Fibroblast of lung (primary cell): ENCODE results near the gene PAPOLA. TPM values are rescaled to one million over a fixed set of nuclear protein-coding genes. Genes with fewer than 3 reads are reported as not detected.

Experiments used
- DNase-seq, 2 donors: peaks; one replicate each; pipeline versions ENCODE4 v3.0.0 to v3.0.0-alpha.2; 2010; ENCODE audit warnings: low read depth in 2 of 2
- H2AFZ ChIP-seq: 2 replicates; pipeline ENCODE4 v1.5.1; 2012; ENCODE audit warnings: low read length, control low read depth, inconsistent platforms
- H3K27ac ChIP-seq: 2 replicates; pipeline ENCODE4 v1.5.1; 2011; ENCODE audit warnings: low read length, control low read depth; ENCODE audit not compliant: insufficient read depth
- H3K27me3 ChIP-seq: 2 replicates; pipeline ENCODE4 v1.5.1; 2011; ENCODE audit warnings: mild to moderate bottlenecking, low read length; ENCODE audit not compliant: control insufficient read depth, insufficient read depth
- H3K36me3 ChIP-seq: 2 replicates; pipeline ENCODE4 v1.5.1; 2011; ENCODE audit warnings: low read length; ENCODE audit not compliant: control insufficient read depth, insufficient read depth
- H3K4me1 ChIP-seq: 2 replicates; pipeline ENCODE4 v1.5.1; 2011; ENCODE audit warnings: low read length; ENCODE audit not compliant: control insufficient read depth, insufficient read depth; ENCODE audit errors: extremely low read depth
- H3K4me2 ChIP-seq: 2 replicates; pipeline ENCODE4 v1.5.1; 2011; ENCODE audit warnings: low read length, control low read depth; ENCODE audit not compliant: insufficient read depth; ENCODE audit errors: extremely low read depth
- H3K4me3 ChIP-seq, 4 experiments: fragments of 200-600 bp in 1 of 4; sonication (generic) in 1 of 4; replicated peaks in 1 of 4; 2 replicates each; pipeline ENCODE4 v1.5.1; 2011 to 2016; ENCODE audit warnings: low read length in 4 of 4, low read depth in 3 of 4, mild to moderate bottlenecking in 3 of 4, control low read depth in 2 of 4, inconsistent platforms in 1 of 4, mixed read lengths in 1 of 4; ENCODE audit not compliant: insufficient read depth in 1 of 4; ENCODE audit errors: control extremely low read depth in 1 of 4
- H3K79me2 ChIP-seq: 2 replicates; pipeline ENCODE4 v1.5.1; 2012; ENCODE audit warnings: mild to moderate bottlenecking, low read length, inconsistent platforms; ENCODE audit not compliant: control insufficient read depth, insufficient read depth
- H3K9ac ChIP-seq: 2 replicates; pipeline ENCODE4 v1.5.1; 2011; ENCODE audit warnings: mild to moderate bottlenecking, low read length, control low read depth; ENCODE audit not compliant: insufficient read depth
- H3K9me3 ChIP-seq: 2 replicates; pipeline ENCODE4 v1.5.1; 2012; ENCODE audit warnings: low read depth, low read length; ENCODE audit not compliant: control insufficient read depth, insufficient read depth
- H4K20me1 ChIP-seq: 2 replicates; pipeline ENCODE4 v1.5.1; 2011; ENCODE audit warnings: low read length; ENCODE audit not compliant: control insufficient read depth, insufficient read depth; ENCODE audit errors: extremely low read depth
- EZH2 ChIP-seq: IDR thresholded peaks from 2 replicates; pipeline ENCODE4 v1.5.1; 2012; ENCODE audit warnings: low read length, control low read depth, mild to moderate bottlenecking; ENCODE audit errors: missing control alignments
- polyA plus RNA-seq, 2 donors: library from polyadenylated mRNA; depleted of rRNA in 1 of 2; stranded (reverse) in 1 of 2; unstranded in 1 of 2; fragments of >200 nt; gene quantifications; 2 replicates each; pipeline ENCODE4 v1.2.1, GENCODE V29; 2011 to 2012; ENCODE audit warnings: missing spikeins in 1 of 2
- total RNA-seq: library from RNA; depleted of rRNA; stranded (reverse); fragments of >200 nt; gene quantifications from 2 replicates; pipeline ENCODE4 v1.2.1, GENCODE V29; 2014
- TF ChIP-seq, protein P1 (sequence below), 2 donors: IDR thresholded peaks in 1 of 2; conservative IDR thresholded peaks in 1 of 2; 1 replicate in 1 of 2; 2 replicates in 1 of 2; pipeline ENCODE4 v1.5.1; 2011 to 2012; ENCODE audit warnings: low read length in 2 of 2, control low read depth in 1 of 2, inconsistent platforms in 1 of 2, low read depth in 1 of 2, mild to moderate bottlenecking in 1 of 2

PAPOLA gene
- total and polyA plus RNA-seq, 2 donors (not counting 1 experiment from before 2014, with no cell fraction given): 109 to 141 TPM

DNA sequence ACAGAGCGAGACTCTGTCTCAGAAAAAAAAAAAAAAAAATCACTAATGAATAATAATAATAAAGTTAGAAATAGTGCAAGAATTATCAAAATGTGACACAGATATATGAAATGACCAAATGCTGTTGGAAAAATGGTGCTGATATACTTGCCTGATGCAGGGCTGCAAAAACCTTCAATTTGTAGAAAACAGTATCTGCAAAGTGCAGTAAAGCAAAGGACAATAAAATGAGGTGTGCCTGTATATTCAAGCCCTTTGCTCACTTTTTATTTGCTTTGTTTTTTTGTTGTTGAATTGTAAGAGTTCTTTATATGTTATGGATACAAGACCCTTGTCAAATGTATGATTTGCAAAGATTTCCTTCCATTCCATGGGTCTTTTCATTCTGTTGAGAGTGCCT is 9.0 kb upstream of the PAPOLA start:
- no peaks in the 10 kb centered on the region for H3K79me2 ChIP-seq
- H3K27ac ChIP-seq: no peak overlapping the region
- no peak overlapping the region for H3K4me2 ChIP-seq
- H3K4me3 ChIP-seq: no peak overlapping the region
- H3K27me3 ChIP-seq: no peaks in the 10 kb centered on the region
- H3K9ac ChIP-seq: no peak overlapping the region
- DNase-seq: no peak
- TF ChIP-seq, protein P1, sequence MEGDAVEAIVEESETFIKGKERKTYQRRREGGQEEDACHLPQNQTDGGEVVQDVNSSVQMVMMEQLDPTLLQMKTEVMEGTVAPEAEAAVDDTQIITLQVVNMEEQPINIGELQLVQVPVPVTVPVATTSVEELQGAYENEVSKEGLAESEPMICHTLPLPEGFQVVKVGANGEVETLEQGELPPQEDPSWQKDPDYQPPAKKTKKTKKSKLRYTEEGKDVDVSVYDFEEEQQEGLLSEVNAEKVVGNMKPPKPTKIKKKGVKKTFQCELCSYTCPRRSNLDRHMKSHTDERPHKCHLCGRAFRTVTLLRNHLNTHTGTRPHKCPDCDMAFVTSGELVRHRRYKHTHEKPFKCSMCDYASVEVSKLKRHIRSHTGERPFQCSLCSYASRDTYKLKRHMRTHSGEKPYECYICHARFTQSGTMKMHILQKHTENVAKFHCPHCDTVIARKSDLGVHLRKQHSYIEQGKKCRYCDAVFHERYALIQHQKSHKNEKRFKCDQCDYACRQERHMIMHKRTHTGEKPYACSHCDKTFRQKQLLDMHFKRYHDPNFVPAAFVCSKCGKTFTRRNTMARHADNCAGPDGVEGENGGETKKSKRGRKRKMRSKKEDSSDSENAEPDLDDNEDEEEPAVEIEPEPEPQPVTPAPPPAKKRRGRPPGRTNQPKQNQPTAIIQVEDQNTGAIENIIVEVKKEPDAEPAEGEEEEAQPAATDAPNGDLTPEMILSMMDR (conservative IDR thresholded peaks at IDR 0.05 in 1 of 2, IDR thresholded peaks at IDR 0.05 in 1 of 2; ENCODE audit: low read depth in 1 of 2, low read length in 2 of 2): no peak
- TF ChIP-seq EZH2: no peak
- no peaks in the 10 kb centered on the region for H3K36me3 ChIP-seq
- H4K20me1 ChIP-seq: no peaks in the 10 kb centered on the region
- H3K9me3 ChIP-seq: no peaks in the 10 kb centered on the region
- no peak overlapping the region for H2AFZ ChIP-seq
- no peaks in the 10 kb centered on the region for H3K4me1 ChIP-seq

DNA sequence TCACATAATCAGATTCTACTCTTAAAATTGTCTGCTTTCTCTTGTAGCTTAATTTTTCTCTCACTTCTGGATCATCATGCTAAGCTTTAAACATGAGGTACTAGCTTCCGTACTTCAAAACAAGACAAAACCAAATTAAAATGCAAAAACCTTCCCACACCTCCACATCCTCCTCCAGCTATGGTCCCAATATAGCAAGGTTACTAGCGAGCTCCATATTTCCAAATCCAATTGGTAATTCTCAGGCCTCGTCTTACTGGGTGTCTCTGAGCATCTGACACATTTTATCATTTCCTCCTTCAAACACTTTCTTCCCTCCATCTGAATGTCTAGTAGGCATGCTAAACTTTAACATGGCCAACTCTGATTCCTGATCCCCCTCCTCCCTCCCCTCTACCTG is 7.9 kb upstream of the PAPOLA start:
- H3K36me3 ChIP-seq: no peaks in the 10 kb centered on the region
- DNase-seq: no peak
- no peak overlapping the region for H3K4me2 ChIP-seq
- TF ChIP-seq, protein P1 (conservative IDR thresholded peaks at IDR 0.05 in 1 of 2, IDR thresholded peaks at IDR 0.05 in 1 of 2; ENCODE audit: low read depth in 1 of 2, low read length in 2 of 2): no peak
- TF ChIP-seq EZH2: no peak
- no peak overlapping the region for H2AFZ ChIP-seq
- H3K79me2 ChIP-seq: no peaks in the 10 kb centered on the region
- H3K9ac ChIP-seq: no peak overlapping the region
- no peaks in the 10 kb centered on the region for H4K20me1 ChIP-seq
- no peaks in the 10 kb centered on the region for H3K4me1 ChIP-seq
- no peak overlapping the region for H3K4me3 ChIP-seq
- no peaks in the 10 kb centered on the region for H3K27me3 ChIP-seq
- no peak overlapping the region for H3K27ac ChIP-seq
- H3K9me3 ChIP-seq: no peaks in the 10 kb centered on the region

DNA sequence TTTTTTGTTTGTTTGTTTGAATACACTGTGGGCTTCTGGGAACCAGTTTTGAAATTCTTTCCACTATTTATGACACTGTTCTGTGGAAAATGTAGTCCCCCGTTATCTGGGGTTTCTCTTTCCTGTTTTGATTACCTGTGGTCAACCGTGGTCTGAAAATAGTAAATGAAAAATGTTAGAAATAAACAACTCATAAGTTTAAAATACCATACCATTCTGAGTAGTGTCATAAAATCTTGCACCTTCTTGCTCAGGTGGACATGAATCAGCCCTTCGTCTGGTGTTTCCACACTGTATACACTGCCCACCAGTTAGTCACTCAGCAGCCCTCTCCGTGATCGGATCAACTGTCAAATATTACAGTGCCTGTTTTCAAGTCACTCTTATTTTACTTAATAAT is 5.1 kb upstream of the PAPOLA start:
- Histone ChIP-seq H3K9me3 (no peaks in the 10 kb centered on the region), H3K4me2 (no peak overlapping the region), H3K36me3 (no peaks in the 10 kb centered on the region), H4K20me1 (no peaks in the 10 kb centered on the region), H3K79me2 (no peaks in the 10 kb centered on the region), H3K4me1 (no peaks in the 10 kb centered on the region), H2AFZ (no peak overlapping the region), H3K27me3 (no peaks in the 10 kb centered on the region), H3K9ac (no peak overlapping the region), H3K4me3 (no peak overlapping the region), H3K27ac (no peak overlapping the region)
- no peak for DNase-seq
- TF ChIP-seq, protein P1 (conservative IDR thresholded peaks at IDR 0.05 in 1 of 2, IDR thresholded peaks at IDR 0.05 in 1 of 2; ENCODE audit: low read depth in 1 of 2, low read length in 2 of 2): no peak
- no peak for TF ChIP-seq EZH2
